Eye (tissue), 1 donor: ENCODE results near the gene CLDN25.
A peak's percentile ranks its signal among the peaks of the same experiment; 100 is the strongest.
"Not testable (repeated sequence)": the region's sequence is repeated elsewhere in the genome, so short reads cannot be mapped to it uniquely, and the experiment has no call there.

Experiments
- DNase-seq: peaks from one replicate; pipeline ENCODE4 v3.0.0-alpha.2; 2015

CLDN25 gene

GRCh38 chr11:113779496-113779895 lies at the start of gene CLDN25:
Gene CLDN25, plus strand, starts transcription at chr11:113779796. Its CDS starts 0 bp downstream, at chr11:113779796.
- no peak for DNase-seq

GRCh38 chr11:113730887-113731726 lies 48.5 kb upstream of the CLDN25 start:
- DNase-seq: peak; percentile 85

- no peak for DNase-seq
Measured at GRCh38 chr11:113732092-113732491, 47.5 kb upstream of the CLDN25 start.

GRCh38 chr11:113736323-113736722 lies 43.3 kb upstream of the CLDN25 start:
- no peak for DNase-seq

- DNase-seq: no peak
Measured at GRCh38 chr11:113752932-113753331, 26.7 kb upstream of the CLDN25 start.

- no peak for DNase-seq
Measured at GRCh38 chr11:113760241-113760640, 19.4 kb upstream of the CLDN25 start.

GRCh38 chr11:113763040-113763439 lies 16.6 kb upstream of the CLDN25 start:
- not testable (repeated sequence) for DNase-seq

- no peak for DNase-seq
Measured at GRCh38 chr11:113764527-113765219, 14.9 kb upstream of the CLDN25 start.

GRCh38 chr11:113771964-113772363 lies 7.6 kb upstream of the CLDN25 start:
- DNase-seq: no peak

- DNase-seq: no peak
Measured at GRCh38 chr11:113773092-113773415, 6.5 kb upstream of the CLDN25 start.

- peak; percentile 99 for DNase-seq
Measured at GRCh38 chr11:113773416-113774173, 6.0 kb upstream of the CLDN25 start, which contains the start of gene ZW10. Gene ZW10, minus strand, starts transcription at chr11:113773692. Its CDS starts 26 bp downstream, at chr11:113773666.

GRCh38 chr11:113774174-113774503 lies 5.5 kb upstream of the CLDN25 start:
- no peak for DNase-seq

GRCh38 chr11:113778111-113778910 lies 1.3 kb upstream of the CLDN25 start:
- peak; percentile 4 for DNase-seq

GRCh38 chr11:113781682-113782081 lies 2.1 kb downstream of the CLDN25 start:
- no peak for DNase-seq

GRCh38 chr11:113782134-113782533 lies 2.5 kb downstream of the CLDN25 start:
- no peak for DNase-seq

- DNase-seq: not testable (repeated sequence)
Measured at GRCh38 chr11:113789016-113789415, 9.4 kb downstream of the CLDN25 start.

- DNase-seq: no peak
Measured at GRCh38 chr11:113789675-113790320, 10.2 kb downstream of the CLDN25 start.

GRCh38 chr11:113796663-113797259 lies 17.2 kb downstream of the CLDN25 start:
- peak; percentile 67 for DNase-seq

GRCh38 chr11:113802621-113803020 lies 23.0 kb downstream of the CLDN25 start:
- DNase-seq: no peak

- DNase-seq: no peak
Measured at GRCh38 chr11:113805640-113806039, 26.0 kb downstream of the CLDN25 start.

GRCh38 chr11:113806406-113806805 lies 26.8 kb downstream of the CLDN25 start:
- peak; percentile 66 for DNase-seq

- DNase-seq: no peak
Measured at GRCh38 chr11:113808931-113809330, 29.3 kb downstream of the CLDN25 start.
